ENCODE results near the gene AIFM1. TPM values are rescaled to one million over a fixed set of nuclear protein-coding genes. Genes with fewer than 3 reads are reported as not detected.

AIFM1 gene
- total and polyA plus RNA-seq, 4 experiments from 2014 or later, result 20.0 to 39.4 (median 27.9) TPM

DNA sequence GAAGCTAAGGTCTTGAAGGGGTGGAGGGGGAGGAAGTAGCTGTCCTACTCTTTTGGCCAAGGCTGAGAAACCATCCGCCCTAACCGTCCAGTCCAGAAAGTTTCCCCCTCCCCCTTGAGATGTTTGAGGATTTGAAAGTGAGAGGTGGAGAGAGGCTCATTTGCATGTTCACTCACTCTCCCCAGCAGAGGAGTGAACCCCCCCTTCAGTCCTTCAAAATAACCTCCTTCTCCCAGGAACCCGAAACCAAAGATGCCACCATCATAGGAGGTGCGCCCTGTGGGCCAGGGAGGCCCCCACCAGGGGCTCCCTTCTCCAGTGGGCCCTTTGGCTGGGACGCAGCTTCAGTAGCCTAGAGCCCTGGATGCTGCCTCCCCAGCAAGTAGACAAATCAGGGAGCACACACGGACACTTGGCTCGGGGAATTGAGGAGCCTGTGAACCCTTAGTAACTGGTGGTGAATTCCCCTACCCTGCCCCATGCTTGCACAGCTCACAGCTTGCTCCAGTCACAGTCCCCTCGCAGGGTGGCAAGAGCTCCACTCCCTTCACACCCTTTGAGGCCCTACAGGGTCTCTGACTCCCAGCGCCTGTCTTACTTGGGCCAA lies 80.9 kb downstream of the AIFM1 start:
- Mint-ChIP-seq H3K27me3 (no peaks in the 10 kb centered on the region), H3K36me3 (peaks cover 0 to 10% of the 10 kb centered on the region in 2 donors), H3K4me1 (peaks cover 24 to 94% (median 72%) of the 10 kb centered on the region in 4 donors), H3K27ac (peak overlapping the region; percentile 66 to 96 (median 91)), H3K9me3 (peaks cover 0 to 1% (median 0%) of the 10 kb centered on the region in 8 donors), H3K4me3 (peak overlapping the region; percentile 88 to 94 (median 92))
- POLR2A ChIA-PET (ENCODE audit: partially characterized antibody), result interaction anchor here (0.9 to 4.9 kb wide), 9 partner anchors 7 to 123 kb away, joined by 3 to 36 read pairs (median 7); partner anchors contain the start of genes AIFM1, ELF4 and RAB33A
- H3K27ac ChIP-seq (ENCODE audit: low read depth, low read length), result peak overlapping the region; percentile 70
- intact Hi-C loops (cut with micrococcal nuclease), result no loop called here
- H3K4me1 ChIP-seq (ENCODE audit: insufficient read depth, low read length), result peaks cover 83% of the 10 kb centered on the region
- DNase-seq, result no peak
- H3K4me3 ChIP-seq (ENCODE audit: low read length in 2 of 2), result peak overlapping the region; percentile 72 to 78
- peaks cover 7% of the 10 kb centered on the region for H3K36me3 ChIP-seq (ENCODE audit: insufficient read depth, low read length)
- CTCF ChIA-PET (ENCODE audit: partially characterized antibody), result interaction anchor here (0.5 to 9.4 kb wide), 7 partner anchors 10 to 94 kb away, joined by 3 to 118 read pairs (median 3); partner anchors contain the start of gene RAB33A
- H3K9me3 ChIP-seq (ENCODE audit: control insufficient read depth in 1 of 2, low read length in 2 of 2), result no peaks in the 10 kb centered on the region
- H3K27me3 ChIP-seq (ENCODE audit: insufficient read depth, low read length), result no peaks in the 10 kb centered on the region

DNA sequence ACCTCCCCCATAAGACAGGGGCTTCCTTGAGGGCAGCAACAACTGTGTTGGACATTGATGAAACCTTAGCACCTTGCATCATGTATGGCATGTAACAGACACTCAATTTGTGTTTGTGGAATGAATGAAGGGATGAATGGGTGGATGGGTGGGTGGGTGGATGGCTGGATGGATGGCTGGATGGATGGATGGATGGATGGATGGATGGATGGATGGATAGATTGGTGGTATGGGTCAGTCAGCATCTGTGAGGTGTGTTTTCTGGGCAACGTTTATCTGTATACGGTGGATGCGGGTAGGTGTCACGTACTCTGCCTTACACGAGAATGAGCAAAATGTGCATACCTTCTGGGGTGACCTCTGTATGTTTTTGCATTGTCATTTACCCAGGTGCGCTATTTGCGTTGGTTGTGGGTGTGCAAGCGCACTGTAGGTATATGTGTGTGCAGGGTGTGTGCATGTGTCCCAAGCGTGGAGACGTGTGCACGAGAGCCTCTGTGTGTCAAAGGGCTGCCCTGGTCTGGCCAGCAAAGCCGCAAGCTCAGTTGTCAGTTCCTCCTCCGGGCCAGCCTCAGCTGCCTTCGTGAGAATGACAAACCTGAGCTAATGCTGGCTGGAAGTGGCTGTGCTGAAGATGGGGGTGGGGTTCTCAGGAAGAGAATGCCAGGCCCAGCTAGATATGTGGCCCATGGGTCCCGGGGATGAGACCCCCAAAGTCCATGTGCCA lies 81.8 kb downstream of the AIFM1 start:
- H3K4me1 ChIP-seq (ENCODE audit: insufficient read depth, low read length), result peaks cover 85% of the 10 kb centered on the region
- no peak for DNase-seq

DNA sequence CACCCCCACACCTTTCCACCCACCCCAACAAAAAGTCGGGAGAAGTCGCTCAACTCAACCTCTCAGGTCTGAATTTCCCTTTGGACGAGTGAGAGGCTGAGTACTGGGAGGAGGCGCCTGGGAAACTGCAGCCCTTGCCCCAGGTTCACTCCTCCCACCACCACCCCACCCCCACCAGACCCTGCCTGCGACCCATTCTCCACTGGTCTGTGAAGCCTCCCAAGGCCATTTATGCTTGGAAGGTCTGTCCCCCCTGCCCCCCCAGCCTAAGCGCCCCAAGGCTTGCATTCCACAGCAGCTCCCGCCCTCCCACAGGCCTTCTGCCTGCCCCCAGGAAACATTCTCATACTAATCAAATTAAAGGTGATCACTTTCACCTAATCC lies 82.5 kb downstream of the AIFM1 start:
- Mint-ChIP-seq H3K9me3 (peaks cover 0 to 4% (median 0%) of the 10 kb centered on the region in 8 donors), H3K27ac (peak overlapping the region; percentile 88 to 98 (median 95)), H3K36me3 (peaks cover 0 to 14% of the 10 kb centered on the region in 2 donors), H3K4me3 (peak overlapping the region; percentile 88 to 96 (median 92)), H3K27me3 (no peaks in the 10 kb centered on the region), H3K4me1 (peaks cover 26 to 88% (median 68%) of the 10 kb centered on the region in 4 donors)
- peak overlapping the region in 1 of 2 donors; percentile 72 for H3K4me3 ChIP-seq (ENCODE audit: low read length in 2 of 2)
- no peak for DNase-seq
- POLR2A ChIA-PET (ENCODE audit: partially characterized antibody), result interaction anchor here (1.6 to 3.8 kb wide), 6 partner anchors 9 to 88 kb away, joined by 7 to 66 read pairs (median 10); partner anchors contain the start of genes ELF4 and RAB33A
- CTCF ChIA-PET (ENCODE audit: partially characterized antibody), result interaction anchor here (1.2 to 6.8 kb wide), 3 partner anchors 9 to 155 kb away, joined by 3 to 163 read pairs (median 7); no protein-coding TSS in a partner anchor
- intact Hi-C loops (cut with micrococcal nuclease), result loop anchor here (2.0 kb wide), 1 partner anchor 88 kb away; the partner anchor contains the start of gene RAB33A
- peak overlapping the region; percentile 70 for H3K27ac ChIP-seq (ENCODE audit: low read depth, low read length)
- H3K9me3 ChIP-seq (ENCODE audit: control insufficient read depth in 1 of 2, low read length in 2 of 2), result no peaks in the 10 kb centered on the region
- no peaks in the 10 kb centered on the region for H3K27me3 ChIP-seq (ENCODE audit: insufficient read depth, low read length)
- peaks cover 78% of the 10 kb centered on the region for H3K4me1 ChIP-seq (ENCODE audit: insufficient read depth, low read length)
- peaks cover 7% of the 10 kb centered on the region for H3K36me3 ChIP-seq (ENCODE audit: insufficient read depth, low read length)

More for the DNA sequence above, 81.8 kb downstream of the AIFM1 start:
- Mint-ChIP-seq H3K4me1 (peaks cover 26 to 93% (median 71%) of the 10 kb centered on the region in 4 donors), H3K27ac (peak overlapping the region; percentile 88 to 96 (median 91)), H3K9me3 (peaks cover 0 to 1% (median 0%) of the 10 kb centered on the region in 8 donors), H3K36me3 (peaks cover 0 to 14% of the 10 kb centered on the region in 2 donors), H3K27me3 (no peaks in the 10 kb centered on the region), H3K4me3 (peak overlapping the region; percentile 88 to 94 (median 92))
- no peaks in the 10 kb centered on the region for H3K9me3 ChIP-seq (ENCODE audit: control insufficient read depth in 1 of 2, low read length in 2 of 2)
- H3K27me3 ChIP-seq (ENCODE audit: insufficient read depth, low read length), result no peaks in the 10 kb centered on the region
- POLR2A ChIA-PET (ENCODE audit: partially characterized antibody), result interaction anchor here (1.0 to 4.9 kb wide), 7 partner anchors 8 to 122 kb away, joined by 4 to 36 read pairs (median 7); partner anchors contain the start of genes AIFM1, ELF4 and RAB33A
- CTCF ChIA-PET (ENCODE audit: partially characterized antibody), result interaction anchor here (1.0 to 9.4 kb wide), 5 partner anchors 9 to 88 kb away, joined by 3 to 118 read pairs (median 3); partner anchors contain the start of gene RAB33A
- peak overlapping the region; percentile 70 for H3K27ac ChIP-seq (ENCODE audit: low read depth, low read length)
- peak overlapping the region; percentile 29 to 72 for H3K4me3 ChIP-seq (ENCODE audit: low read length in 2 of 2)
- intact Hi-C loops (cut with micrococcal nuclease), result loop anchor here (2.0 kb wide), 1 partner anchor 87 kb away; the partner anchor contains the start of gene RAB33A
- peaks cover 7% of the 10 kb centered on the region for H3K36me3 ChIP-seq (ENCODE audit: insufficient read depth, low read length)

DNA sequence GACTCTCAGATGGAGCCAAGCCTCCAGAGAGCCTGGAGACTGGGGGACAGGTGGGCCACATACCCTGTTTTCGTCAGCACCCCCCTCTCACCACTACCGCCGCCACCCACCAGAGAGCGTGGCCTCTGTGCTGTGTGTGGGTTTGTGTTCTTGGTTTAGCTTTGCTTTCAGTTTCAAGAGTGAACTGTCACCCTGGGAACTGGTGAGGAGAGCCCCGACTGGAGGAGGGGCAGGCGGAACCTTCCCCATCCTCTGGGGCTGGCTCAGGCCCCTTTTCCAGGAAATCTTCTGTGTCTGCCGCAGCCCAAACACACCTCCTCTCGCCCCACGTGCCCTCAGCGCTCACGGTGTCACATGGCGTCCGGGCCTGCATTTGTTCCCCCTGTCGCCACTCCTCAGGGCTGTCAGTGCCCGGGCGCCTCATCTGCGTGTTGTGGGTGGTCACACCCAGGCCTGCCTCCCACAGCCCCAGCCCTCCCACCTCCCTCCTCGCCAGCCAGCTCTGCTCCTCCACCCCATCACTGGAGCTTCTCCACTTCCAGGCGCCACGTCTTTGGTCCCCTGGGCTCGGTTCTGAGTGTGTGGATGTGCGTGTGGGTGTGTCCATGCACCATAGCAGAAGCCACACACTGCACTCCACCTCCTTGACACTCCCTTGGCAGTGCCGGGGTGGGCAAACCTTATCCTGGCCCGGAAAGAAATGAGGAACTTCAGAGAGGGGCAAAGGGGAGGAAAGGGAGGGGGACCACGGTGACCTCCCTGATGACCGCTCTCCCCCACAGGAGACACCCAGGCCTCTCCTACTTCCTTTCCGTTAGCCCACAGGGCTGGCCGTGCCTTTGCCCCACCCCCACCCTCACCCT lies 83.2 kb downstream of the AIFM1 start:
- peak overlapping the region in 1 of 2 donors; percentile 36 for H3K4me3 ChIP-seq (ENCODE audit: low read length in 2 of 2)
- peaks cover 22 to 82% (median 63%) of the 10 kb centered on the region in 4 donors for H3K4me1 Mint-ChIP-seq
- intact Hi-C loops (cut with micrococcal nuclease), result loop anchor here (1.0 to 2.0 kb wide), 4 partner anchors 10 to 110 kb away; partner anchors contain the start of gene RAB33A
- H3K27ac ChIP-seq (ENCODE audit: low read depth, low read length), result peak overlapping the region; percentile 70
- no peaks in the 10 kb centered on the region for H3K27me3 ChIP-seq (ENCODE audit: insufficient read depth, low read length)
- peaks cover 0 to 14% of the 10 kb centered on the region in 2 donors for H3K36me3 Mint-ChIP-seq
- ChIA-PET CTCF (ENCODE audit: partially characterized antibody) (interaction anchor here (1.2 to 6.8 kb wide), 12 partner anchors 10 to 154 kb away, joined by 3 to 163 read pairs (median 7); partner anchors contain the start of genes AIFM1 and RAB33A), POLR2A (ENCODE audit: partially characterized antibody) (interaction anchor here (0.6 to 3.8 kb wide), 12 partner anchors 10 to 109 kb away, joined by 3 to 66 read pairs (median 6); partner anchors contain the start of genes ELF4 and RAB33A)
- peak overlapping the region; percentile 81 to 96 (median 86) for H3K4me3 Mint-ChIP-seq
- H3K4me1 ChIP-seq (ENCODE audit: insufficient read depth, low read length), result peaks cover 72% of the 10 kb centered on the region
- peaks cover 0 to 4% (median 0%) of the 10 kb centered on the region in 8 donors for H3K9me3 Mint-ChIP-seq
- H3K36me3 ChIP-seq (ENCODE audit: insufficient read depth, low read length), result peaks cover 7% of the 10 kb centered on the region
- H3K27me3 Mint-ChIP-seq, result no peaks in the 10 kb centered on the region
- H3K27ac Mint-ChIP-seq, result peak overlapping the region; percentile 94 to 98 (median 95)
- DNase-seq, result peak; percentile 76 to 86 (median 82)
- no peaks in the 10 kb centered on the region for H3K9me3 ChIP-seq (ENCODE audit: control insufficient read depth in 1 of 2, low read length in 2 of 2)

DNA sequence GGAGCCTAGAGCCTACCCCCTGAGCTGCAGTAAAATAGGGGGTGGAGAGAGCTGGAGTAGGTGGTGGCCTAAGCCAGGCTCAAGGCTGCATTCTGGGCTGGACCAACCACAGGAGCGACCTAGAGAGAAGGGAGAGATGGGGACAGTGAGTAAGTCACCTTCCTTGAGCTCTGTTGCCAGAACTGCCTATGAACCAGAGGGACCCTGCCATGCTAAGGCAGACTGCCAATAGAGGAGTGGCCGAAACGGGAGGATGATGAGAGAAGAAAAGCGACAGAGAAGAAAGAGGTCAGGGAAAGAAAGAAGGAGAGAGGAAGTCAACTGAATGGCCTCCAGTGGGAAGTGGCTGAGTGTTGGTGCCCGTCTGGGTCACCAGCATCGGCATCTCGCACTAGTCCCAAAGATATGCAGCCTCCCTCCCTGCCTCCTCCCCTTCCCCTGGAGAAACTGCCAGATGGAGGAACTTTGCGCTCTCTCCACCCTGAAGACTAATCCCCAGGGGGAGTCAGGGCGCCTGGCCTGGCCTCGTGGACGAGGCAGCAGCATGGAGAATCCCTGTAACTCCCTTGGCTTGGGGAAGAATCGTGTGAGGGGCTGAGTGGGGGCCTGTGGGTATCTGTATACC lies 84.1 kb downstream of the AIFM1 start:
- Mint-ChIP-seq H3K9me3 (peaks cover 0 to 4% (median 0%) of the 10 kb centered on the region in 8 donors), H3K27ac (peak overlapping the region; percentile 81 to 98 (median 95)), H3K4me1 (peaks cover 22 to 75% (median 55%) of the 10 kb centered on the region in 4 donors), H3K36me3 (peaks cover 0 to 14% of the 10 kb centered on the region in 2 donors), H3K4me3 (peak overlapping the region; percentile 70 to 96 (median 86)), H3K27me3 (no peaks in the 10 kb centered on the region)
- Histone ChIP-seq H3K27me3 (ENCODE audit: insufficient read depth, low read length) (no peaks in the 10 kb centered on the region), H3K4me1 (ENCODE audit: insufficient read depth, low read length) (peaks cover 65% of the 10 kb centered on the region), H3K27ac (ENCODE audit: low read depth, low read length) (peak overlapping the region; percentile 70), H3K4me3 (ENCODE audit: low read length in 2 of 2) (peak overlapping the region in 1 of 2 donors; percentile 36), H3K9me3 (ENCODE audit: control insufficient read depth in 1 of 2, low read length in 2 of 2) (no peaks in the 10 kb centered on the region), H3K36me3 (ENCODE audit: insufficient read depth, low read length) (peaks cover 7% of the 10 kb centered on the region)
- POLR2A ChIA-PET (ENCODE audit: partially characterized antibody), result interaction anchor here (0.7 to 3.8 kb wide), 11 partner anchors 11 to 110 kb away, joined by 3 to 66 read pairs (median 6); partner anchors contain the start of genes ELF4 and RAB33A
- intact Hi-C loops (cut with micrococcal nuclease), result loop anchor here (1.0 to 2.0 kb wide), 4 partner anchors 11 to 111 kb away; partner anchors contain the start of gene RAB33A
- CTCF ChIA-PET (ENCODE audit: partially characterized antibody), result interaction anchor here (1.1 to 6.8 kb wide), 20 partner anchors 9 to 153 kb away, joined by 3 to 163 read pairs (median 7); partner anchors contain the start of genes AIFM1, ELF4 and RAB33A
- DNase-seq, result no peak

All from CD4-positive, alpha-beta memory T cell (primary cell).